Heart left ventricle (tissue), 16 donors: Measurements from ENCODE around the gene TEX101. TPM values are rescaled to one million over a fixed set of nuclear protein-coding genes. Genes with fewer than 3 reads are reported as not detected.

Experiments used
- ATAC-seq, 4 donors: fragments of 200-7000 bp; cut with Tn5 transposase; one replicate each; pipeline ENCODE4 v1.9.1; 2020 to 2022; ENCODE audit warnings: moderate library complexity in 4 of 4, mild to moderate bottlenecking in 3 of 4, moderate number of reproducible peaks in 1 of 4
- DNase-seq, 5 donors: peaks; one replicate each; pipeline ENCODE4 v3.0.0-alpha.2; 2020
- H3K27ac ChIP-seq, 12 donors: fragments of 200-600 bp; sonication (generic) in 4 of 12; one replicate each; pipeline versions ENCODE4 v1.5.0 to v1.8.0; 2016 to 2022; ENCODE audit warnings: mild to moderate bottlenecking in 2 of 12
- H3K27me3 ChIP-seq, 9 donors: fragments of 200-600 bp; sonication (generic) in 2 of 9; one replicate each; pipeline versions ENCODE4 v1.5.1 to v1.8.0; 2016 to 2022; ENCODE audit warnings: mild to moderate bottlenecking in 3 of 9
- H3K36me3 ChIP-seq, 9 donors: fragments of 200-600 bp; sonication (generic) in 2 of 9; one replicate each; pipeline versions ENCODE4 v1.5.0 to v1.8.0; 2018 to 2022; ENCODE audit warnings: mild to moderate bottlenecking in 2 of 9
- H3K4me1 ChIP-seq, 12 donors: fragments of 200-600 bp; sonication (generic) in 4 of 12; one replicate each; pipeline versions ENCODE4 v1.5.0 to v1.8.0; 2016 to 2022; ENCODE audit warnings: mild to moderate bottlenecking in 3 of 12
- H3K4me3 ChIP-seq, 12 donors: fragments of 200-600 bp; sonication (generic) in 4 of 12; one replicate each; pipeline versions ENCODE4 v1.5.0 to v1.8.0; 2017 to 2022; ENCODE audit warnings: mild to moderate bottlenecking in 9 of 12, moderate library complexity in 4 of 12
- H3K9me3 ChIP-seq, 12 donors: fragments of 200-600 bp; sonication (generic) in 4 of 12; one replicate each; pipeline versions ENCODE4 v1.5.0 to v1.8.0; 2016 to 2022; ENCODE audit warnings: mild to moderate bottlenecking in 1 of 12
- CTCF ChIP-seq, 12 donors: fragments of 200-600 bp; sonication (generic) in 4 of 12; IDR thresholded peaks; one replicate each; pipeline versions ENCODE4 v1.5.0 to v1.8.0; 2018 to 2022; ENCODE audit warnings: antibody characterized with exemption in 12 of 12, mild to moderate bottlenecking in 5 of 12
- POLR2A ChIP-seq, 2 donors: fragments of 450-650 bp; IDR thresholded peaks; one replicate each; pipeline ENCODE4 v1.6.1; 2017; ENCODE audit warnings: antibody characterized with exemption in 2 of 2, mild to moderate bottlenecking in 2 of 2, moderate library complexity in 2 of 2
- WGBS, 4 donors: extraction: QIAGEN DNeasy Blood & Tissue Kit in 2 of 4; methylation state at CpG; one replicate each; pipeline versions ENCODE4 v1.1.5 to v1.1.7; 2013 to 2018; 5-methylcytosine and 5-hydroxymethylcytosine counted together
- intact Hi-C, 10 donors: fragments of 100-400 bp; cut with DNase I; formaldehyde crosslinking; loops; one replicate each; pipeline versions ENCODE4 v1.11.1 to v1.14.2; 2022
- polyA plus RNA-seq, 2 donors: library from polyadenylated mRNA; stranded (reverse); fragments of 200-250 nt; gene quantifications; one replicate each; pipeline ENCODE4 v1.2.3, GENCODE V29; 2013
- total RNA-seq, 9 donors: library from RNA; depleted of rRNA in 2 of 9; stranded (reverse); fragments of >200 nt in 2 of 9; fragmentation: NEBNext Ultra II Directional in 3 of 9; extraction: Animal tissue kit (Norgen Biotek cat#: 25700) in 3 of 9; gene quantifications; one replicate each; pipeline versions ENCODE4 v1.1.0 to v1.2.4, GENCODE V29; 2016 to 2023
- donor health status: ischemic (EF 13 %, LVEDD 7.1; RV severe dilation, severe dysfunction).
- donor health status: healthy with polysubstance abuse.
- donor health status: DM: no; HTN: yes; CAD: no.
- donor health status: DM: no; HTN: no; CAD: no.
- donor health status: ischemic (EF 25% LVEDD 6.9; RV normal size, moderate dysfunction).
- donor health status: ischemic (EF 25% LVEDD 5.7; RV mildly dilated, moderate dysfunction).
- donor health status: healthy.
- donor health status: DM: yes; HTN: yes; CAD: no.
- donor health status: ischemic (EF 35%, LVEDD 5.7; RV mildly dilated, moderate dysfunction).
- donor health status: nonischemic (EF 11% LVEDD 7.7; RV severe dilation, severe dysfunction).
- donor health status: DM: yes; HTN: yes; CAD: no.
- donor health status: PGD.
- donor health status: ischemic (EF 29% LVEDD 5.4; RV normal size, mild dysfunction).
- donor health status: nonischemic (EF 23%, LVEDD 6.1; RV moderate dilation, normal function).

Gene TEX101
- total and polyA plus RNA-seq, 11 donors, result not detected

DNA sequence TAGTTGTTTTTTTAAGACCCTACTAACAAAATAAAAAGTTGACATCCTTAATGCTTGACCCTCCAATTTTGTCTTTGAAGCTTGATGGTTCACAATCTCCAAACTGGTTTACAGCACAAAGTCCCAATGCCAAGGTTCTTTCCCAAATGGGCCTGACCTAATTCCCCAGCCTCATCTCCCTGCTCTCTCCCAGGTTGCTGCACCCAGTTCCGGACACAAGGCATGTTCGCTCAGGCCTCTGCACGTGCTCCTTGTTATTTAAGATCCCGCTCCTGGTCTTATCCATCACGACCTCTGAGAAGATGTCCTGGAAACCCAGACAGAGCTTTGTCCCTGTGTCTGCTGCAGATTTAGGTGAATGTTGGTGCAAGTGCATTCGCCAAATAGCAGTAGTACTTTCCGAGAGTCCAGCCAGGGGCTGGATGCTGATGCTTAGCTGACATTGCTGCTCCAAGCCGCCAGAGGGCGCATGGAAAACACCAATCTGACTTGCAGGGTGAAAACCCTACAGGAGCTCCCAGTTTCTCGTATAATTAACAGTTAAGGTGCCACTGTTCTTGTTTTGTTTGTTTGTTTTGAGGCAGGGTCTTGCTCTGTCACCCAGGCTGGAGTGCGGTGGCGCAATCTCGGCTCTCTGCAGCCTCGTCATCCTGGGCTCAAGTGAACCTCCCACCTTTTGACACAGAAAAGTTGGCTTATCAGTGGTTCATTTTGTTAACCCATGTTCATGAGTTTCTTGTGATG is 32.2 kb downstream of the TEX101 start:
- TF ChIP-seq CTCF (IDR thresholded peaks at IDR 0.05), result peak; percentile 89 to 98 (median 94)
- no peak for TF ChIP-seq POLR2A (IDR thresholded peaks at IDR 0.05)
- intact Hi-C loops, result loop anchor here (1.0 to 10.0 kb wide), 8 partner anchors 57 to 338 kb away; partner anchors contain the start of genes KCNN4 (in 1 of the 10) and PHLDB3 (in 1 of the 10)

GRCh38 chr19:43447655-43448054 is 33.0 kb downstream of the TEX101 start:
- Histone ChIP-seq H3K4me1 (peaks cover 0 to 11% (median 0%) of the 10 kb centered on the region in 12 donors), H3K9me3 (no peaks in the 10 kb centered on the region), H3K27me3 (no peaks in the 10 kb centered on the region), H3K4me3 (no peak overlapping the region), H3K36me3 (no peaks in the 10 kb centered on the region), H3K27ac (no peak overlapping the region)
- intact Hi-C loops, result loop anchor here in 9 of 10 donors (1.0 to 10.0 kb wide), 8 partner anchors 57 to 337 kb away; partner anchors contain the start of genes KCNN4 (in 1 of the 9) and PHLDB3 (in 1 of the 9)
- DNase-seq, result no peak
- no peak for TF ChIP-seq POLR2A (IDR thresholded peaks at IDR 0.05)
- no peak for TF ChIP-seq CTCF (IDR thresholded peaks at IDR 0.05)
- WGBS, 4 donors, result 91 to 97% (median 93%) methylated on average over 9 of the region's 9 CpGs
- ATAC-seq, result no peak

More for the DNA sequence above, 32.2 kb downstream of the TEX101 start:
- 23 to 27% (median 27%) methylated on average over 13 to 14 of the region's 14 CpGs for WGBS, 4 donors
- ATAC-seq (peak; percentile 70 to 89 (median 88)), DNase-seq (peak; percentile 70 to 90 (median 73))
- H3K27me3 ChIP-seq, result no peaks in the 10 kb centered on the region
- peaks cover 0 to 11% (median 0%) of the 10 kb centered on the region in 12 donors for H3K4me1 ChIP-seq
- H3K36me3 ChIP-seq, result no peaks in the 10 kb centered on the region
- H3K4me3 ChIP-seq, result no peak overlapping the region
- no peak overlapping the region for H3K27ac ChIP-seq
- H3K9me3 ChIP-seq, result no peaks in the 10 kb centered on the region

- DNase-seq (no peak), ATAC-seq (peak in 1 of 4 donors; percentile 18)
- H3K4me1 ChIP-seq, result peaks cover 0 to 11% (median 0%) of the 10 kb centered on the region in 12 donors
- H3K27ac ChIP-seq, result peak overlapping the region in 1 of 12 donors; percentile 64
- H3K27me3 ChIP-seq, result no peaks in the 10 kb centered on the region
- WGBS, 4 donors, result 76 to 88% (median 83%) methylated on average over 2 of the region's 2 CpGs
- intact Hi-C loops, result no loop called here
- H3K9me3 ChIP-seq, result no peaks in the 10 kb centered on the region
- no peak overlapping the region for H3K4me3 ChIP-seq
- no peaks in the 10 kb centered on the region for H3K36me3 ChIP-seq
- TF ChIP-seq POLR2A (IDR thresholded peaks at IDR 0.05) (no peak), CTCF (IDR thresholded peaks at IDR 0.05) (no peak)
These were observed 35.9 kb downstream of the TEX101 start for GRCh38 chr19:43450545-43450997.

GRCh38 chr19:43452582-43452981 is 37.9 kb downstream of the TEX101 start:
- Histone ChIP-seq H3K4me1 (peaks cover 0 to 7% (median 0%) of the 10 kb centered on the region in 12 donors), H3K36me3 (no peaks in the 10 kb centered on the region), H3K9me3 (no peaks in the 10 kb centered on the region), H3K27me3 (no peaks in the 10 kb centered on the region), H3K4me3 (no peak overlapping the region), H3K27ac (no peak overlapping the region)
- DNase-seq (no peak), ATAC-seq (no peak)
- TF ChIP-seq POLR2A (IDR thresholded peaks at IDR 0.05) (no peak), CTCF (IDR thresholded peaks at IDR 0.05) (no peak)
- intact Hi-C loops, result no loop called here
- WGBS, 4 donors, result 63 to 73% (median 67%) methylated on average over 3 of the region's 3 CpGs
